ENCODE results near the gene IQCM.

GRCh38 chr4:149709640-149710039 lies 106.0 kb downstream of the IQCM start:
- TF ChIP-seq GATA3 (IDR thresholded peaks at IDR 0.05; ENCODE audit: low read depth, low read length) = no peak
- TF ChIP-seq GATA2 (IDR thresholded peaks at IDR 0.05; ENCODE audit: low read depth, low read length) = no peak
